Endometrial microvascular endothelial cells (primary cell): Measurements from ENCODE around the gene ASIC4. TPM values are rescaled to one million over a fixed set of nuclear protein-coding genes. Genes with fewer than 3 reads are reported as not detected.

ENCODE experiments used
- in situ Hi-C: cut with HindIII; loops from 2 replicates; pipeline ENCODE4 v1.10.0; 2017; ENCODE audit warnings: low sequenced_read_pairs, low pct_unique_long_range_greater_than_20kb; ENCODE audit errors: inconsistent ontology term
- total RNA-seq: library from RNA; depleted of rRNA; stranded (reverse); fragments of >200 nt; gene quantifications from one replicate; pipeline ENCODE4 v1.2.3, GENCODE V29; 2015; ENCODE audit errors: inconsistent ontology term

Gene ASIC4, protein sequence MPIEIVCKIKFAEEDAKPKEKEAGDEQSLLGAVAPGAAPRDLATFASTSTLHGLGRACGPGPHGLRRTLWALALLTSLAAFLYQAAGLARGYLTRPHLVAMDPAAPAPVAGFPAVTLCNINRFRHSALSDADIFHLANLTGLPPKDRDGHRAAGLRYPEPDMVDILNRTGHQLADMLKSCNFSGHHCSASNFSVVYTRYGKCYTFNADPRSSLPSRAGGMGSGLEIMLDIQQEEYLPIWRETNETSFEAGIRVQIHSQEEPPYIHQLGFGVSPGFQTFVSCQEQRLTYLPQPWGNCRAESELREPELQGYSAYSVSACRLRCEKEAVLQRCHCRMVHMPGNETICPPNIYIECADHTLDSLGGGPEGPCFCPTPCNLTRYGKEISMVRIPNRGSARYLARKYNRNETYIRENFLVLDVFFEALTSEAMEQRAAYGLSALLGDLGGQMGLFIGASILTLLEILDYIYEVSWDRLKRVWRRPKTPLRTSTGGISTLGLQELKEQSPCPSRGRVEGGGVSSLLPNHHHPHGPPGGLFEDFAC
- total RNA-seq, result not detected

DNA sequence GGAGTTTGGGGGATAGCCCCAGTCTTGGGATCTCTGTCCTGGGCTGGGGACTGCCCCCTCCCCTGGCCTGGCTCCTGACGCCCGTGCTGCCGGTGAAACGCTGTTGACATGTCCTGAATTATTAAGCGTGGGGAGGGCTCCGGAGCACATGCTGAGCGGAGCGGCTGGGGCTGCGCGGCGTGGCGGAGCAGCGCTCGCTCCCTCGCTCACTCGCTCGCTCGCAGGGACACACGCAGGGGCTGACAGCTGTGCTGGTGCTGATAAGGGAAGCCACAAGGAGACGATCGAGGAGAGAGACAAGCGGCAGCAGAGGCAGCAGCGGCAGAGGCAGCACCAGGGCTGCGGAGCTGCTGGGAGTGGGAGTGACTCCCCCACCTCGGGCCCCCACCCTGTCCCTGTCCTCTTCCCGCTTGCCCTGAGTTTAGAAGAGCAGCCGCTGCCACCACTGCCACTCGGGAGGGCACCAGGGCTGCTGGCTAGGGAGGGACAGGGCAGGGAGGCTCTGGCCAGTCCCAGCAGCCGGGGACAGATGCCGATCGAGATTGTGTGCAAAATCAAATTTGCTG is at the start of gene ASIC4:
ASIC4 (plus strand) TSS at position 287 of the 566 bp plus-strand sequence; CDS start at position 530, 243 bp downstream.
- in situ Hi-C loops, result no loop called here

DNA sequence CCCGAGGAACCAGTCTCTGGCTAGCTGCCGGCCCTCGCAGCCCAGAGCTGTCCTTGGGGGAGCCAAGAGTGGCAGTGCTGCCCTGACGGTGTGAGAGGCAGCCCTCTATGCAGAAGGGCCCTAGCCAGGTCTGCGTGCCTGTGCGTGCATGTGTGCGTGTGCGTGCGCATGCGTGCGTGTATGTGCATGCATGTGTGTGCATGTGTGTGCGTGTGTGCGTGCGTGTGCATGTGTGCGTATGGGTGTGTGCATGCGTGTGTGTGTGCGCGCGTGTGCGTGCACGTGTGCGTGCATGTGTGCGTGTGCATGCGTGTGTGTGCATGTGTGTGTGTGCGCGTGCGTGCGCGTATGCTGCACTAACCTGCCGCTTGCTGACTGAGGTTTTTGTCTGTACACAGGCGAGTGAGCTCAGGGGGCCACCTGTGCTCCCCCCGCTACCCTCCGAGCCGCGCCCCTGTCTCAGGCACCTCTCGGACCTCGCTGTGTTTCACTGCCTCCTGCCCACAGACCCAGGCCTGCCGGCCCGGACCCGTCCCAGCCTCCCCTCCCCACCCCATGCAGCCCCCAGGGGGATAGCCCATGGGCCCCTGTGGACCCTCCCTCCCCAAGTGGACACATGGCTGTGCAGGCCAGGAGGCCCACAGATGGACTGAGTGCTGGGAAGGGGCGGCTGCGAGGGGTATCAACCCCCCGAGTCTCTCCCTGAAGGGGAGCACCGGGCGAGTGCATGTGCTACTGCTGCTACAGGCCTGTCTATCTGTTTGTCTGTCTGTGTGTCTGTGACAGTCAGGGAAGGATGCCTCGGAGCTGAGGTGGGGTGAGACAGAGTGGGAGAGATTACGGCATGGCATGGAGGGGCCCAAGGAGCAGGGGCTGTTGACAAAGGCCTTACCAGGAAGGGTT is 48.4 kb upstream of the ASIC4 start:
- in situ Hi-C loops, result no loop called here

DNA sequence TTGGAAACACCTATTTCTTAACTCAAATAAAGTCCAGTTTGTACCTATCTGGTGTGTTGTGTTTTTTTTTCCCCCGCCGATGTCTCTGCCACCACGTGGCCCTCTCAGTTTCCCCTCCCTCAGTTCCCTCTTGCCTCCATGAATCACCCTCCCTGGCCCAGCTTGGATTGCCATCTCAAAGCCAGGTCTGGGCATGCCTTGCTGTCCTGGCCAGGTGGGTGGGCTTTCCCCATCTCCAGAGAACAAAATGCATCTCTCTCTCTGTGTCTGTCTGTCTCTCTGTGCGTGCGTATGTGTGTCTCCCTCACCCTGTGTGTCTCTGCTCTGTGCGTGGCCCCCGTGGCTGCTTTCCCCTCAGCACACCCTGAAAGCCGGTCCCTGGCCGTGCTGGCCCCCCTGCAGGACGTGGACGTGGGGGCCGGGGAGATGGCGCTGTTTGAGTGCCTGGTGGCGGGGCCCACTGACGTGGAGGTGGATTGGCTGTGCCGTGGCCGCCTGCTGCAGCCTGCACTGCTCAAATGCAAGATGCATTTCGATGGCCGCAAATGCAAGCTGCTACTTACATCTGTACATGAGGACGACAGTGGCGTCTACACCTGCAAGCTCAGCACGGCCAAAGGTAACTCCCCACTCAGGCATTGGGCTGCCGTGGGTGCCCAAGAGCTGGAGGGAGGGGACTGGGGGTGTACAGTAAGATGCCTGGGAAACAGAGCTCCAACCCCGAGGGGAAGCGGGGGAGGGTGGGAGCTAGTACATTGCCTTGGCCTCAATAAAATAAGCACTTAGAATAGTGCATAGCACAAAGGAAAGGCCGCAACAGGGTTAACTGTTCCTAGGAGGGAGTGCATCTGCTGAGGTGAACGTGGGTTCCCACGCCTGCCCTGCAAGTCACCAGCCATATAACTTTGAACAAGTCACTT is 47.2 kb upstream of the ASIC4 start:
- in situ Hi-C loops, result no loop called here

DNA sequence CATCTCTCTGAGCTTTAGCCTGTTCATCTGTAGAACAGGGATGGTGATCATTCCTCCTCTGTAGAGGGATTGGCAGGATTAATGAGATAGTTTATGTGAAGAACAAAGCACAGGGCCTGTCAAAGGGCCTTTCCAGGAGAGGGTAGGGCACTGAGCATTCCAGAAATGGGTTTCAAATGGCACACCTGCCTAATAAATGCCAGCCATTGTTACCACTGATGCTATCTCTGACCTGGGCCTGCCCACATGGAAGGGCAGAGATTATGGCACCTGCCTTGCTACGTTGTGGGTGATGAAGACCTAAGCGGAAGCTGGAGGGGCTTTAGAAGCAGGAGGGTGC is 46.6 kb upstream of the ASIC4 start:
- in situ Hi-C loops, result no loop called here

DNA sequence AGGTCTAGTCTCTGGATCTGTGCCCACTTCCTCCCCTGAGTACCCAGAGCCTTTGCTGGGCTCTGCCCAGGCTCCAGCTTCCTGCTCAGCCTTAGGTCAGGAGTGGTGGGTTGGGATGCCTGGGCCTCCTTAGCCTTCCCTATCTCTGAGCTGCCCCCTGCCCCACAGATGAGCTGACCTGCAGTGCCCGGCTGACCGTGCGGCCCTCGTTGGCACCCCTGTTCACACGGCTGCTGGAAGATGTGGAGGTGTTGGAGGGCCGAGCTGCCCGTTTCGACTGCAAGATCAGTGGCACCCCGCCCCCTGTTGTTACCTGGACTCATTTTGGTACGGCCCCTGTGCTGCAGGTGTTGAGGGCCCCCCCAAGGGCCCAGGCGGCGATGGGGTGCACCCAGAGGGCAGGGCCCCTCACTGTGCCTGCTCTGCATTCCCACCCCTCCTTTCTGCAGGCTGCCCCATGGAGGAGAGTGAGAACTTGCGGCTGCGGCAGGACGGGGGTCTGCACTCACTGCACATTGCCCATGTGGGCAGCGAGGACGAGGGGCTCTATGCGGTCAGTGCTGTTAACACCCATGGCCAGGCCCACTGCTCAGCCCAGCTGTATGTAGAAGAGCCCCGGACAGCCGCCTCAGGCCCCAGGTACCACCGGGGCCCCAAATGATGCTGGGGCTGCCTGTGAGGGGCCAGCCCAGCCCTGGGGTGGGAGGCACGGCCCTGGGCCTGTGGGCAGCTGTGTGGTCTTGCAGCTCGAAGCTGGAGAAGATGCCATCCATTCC is 45.7 kb upstream of the ASIC4 start:
- in situ Hi-C loops, result no loop called here

DNA sequence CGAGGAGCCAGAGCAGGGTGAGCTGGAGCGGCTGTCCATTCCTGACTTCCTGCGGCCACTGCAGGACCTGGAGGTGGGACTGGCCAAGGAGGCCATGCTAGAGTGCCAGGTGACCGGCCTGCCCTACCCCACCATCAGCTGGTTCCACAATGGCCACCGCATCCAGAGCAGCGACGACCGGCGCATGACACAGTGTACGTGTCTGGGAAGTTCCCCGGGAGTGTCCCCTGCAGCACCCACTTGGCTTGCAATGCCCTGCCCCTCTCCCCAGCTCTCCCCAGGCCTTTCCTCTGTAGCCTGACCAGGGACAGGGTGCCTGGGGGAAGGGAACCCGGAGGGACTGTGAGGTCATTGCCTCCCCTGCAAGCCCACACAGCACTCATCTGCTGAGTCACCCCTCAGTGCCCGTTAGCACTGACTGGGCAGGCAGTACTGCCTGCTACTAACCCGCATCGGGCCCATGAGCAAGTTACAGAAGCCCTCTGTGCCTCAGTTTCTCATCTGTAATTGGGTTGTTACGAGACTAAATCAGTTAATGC is 45.0 kb upstream of the ASIC4 start:
- in situ Hi-C loops, result no loop called here

DNA sequence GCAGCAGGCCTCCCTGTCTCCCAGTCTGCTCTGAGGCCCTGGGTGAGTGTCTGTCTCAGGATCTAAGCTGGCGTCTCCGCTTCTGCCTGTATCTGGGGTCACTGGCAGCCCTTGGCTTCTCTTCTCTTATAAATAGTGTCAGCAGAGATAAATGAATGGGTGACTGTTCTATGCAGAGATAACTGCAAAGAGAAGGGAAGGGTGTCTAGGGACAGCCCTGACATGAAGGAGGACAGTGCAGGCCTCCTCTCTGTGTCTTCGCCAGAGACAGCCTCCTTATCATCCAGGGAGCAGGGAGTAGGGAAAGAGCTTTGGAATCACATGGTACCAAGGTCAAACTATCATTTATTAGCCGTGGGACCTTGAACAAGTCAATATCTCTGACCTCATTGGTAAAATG is 43.9 kb upstream of the ASIC4 start:
- in situ Hi-C loops, result no loop called here

DNA sequence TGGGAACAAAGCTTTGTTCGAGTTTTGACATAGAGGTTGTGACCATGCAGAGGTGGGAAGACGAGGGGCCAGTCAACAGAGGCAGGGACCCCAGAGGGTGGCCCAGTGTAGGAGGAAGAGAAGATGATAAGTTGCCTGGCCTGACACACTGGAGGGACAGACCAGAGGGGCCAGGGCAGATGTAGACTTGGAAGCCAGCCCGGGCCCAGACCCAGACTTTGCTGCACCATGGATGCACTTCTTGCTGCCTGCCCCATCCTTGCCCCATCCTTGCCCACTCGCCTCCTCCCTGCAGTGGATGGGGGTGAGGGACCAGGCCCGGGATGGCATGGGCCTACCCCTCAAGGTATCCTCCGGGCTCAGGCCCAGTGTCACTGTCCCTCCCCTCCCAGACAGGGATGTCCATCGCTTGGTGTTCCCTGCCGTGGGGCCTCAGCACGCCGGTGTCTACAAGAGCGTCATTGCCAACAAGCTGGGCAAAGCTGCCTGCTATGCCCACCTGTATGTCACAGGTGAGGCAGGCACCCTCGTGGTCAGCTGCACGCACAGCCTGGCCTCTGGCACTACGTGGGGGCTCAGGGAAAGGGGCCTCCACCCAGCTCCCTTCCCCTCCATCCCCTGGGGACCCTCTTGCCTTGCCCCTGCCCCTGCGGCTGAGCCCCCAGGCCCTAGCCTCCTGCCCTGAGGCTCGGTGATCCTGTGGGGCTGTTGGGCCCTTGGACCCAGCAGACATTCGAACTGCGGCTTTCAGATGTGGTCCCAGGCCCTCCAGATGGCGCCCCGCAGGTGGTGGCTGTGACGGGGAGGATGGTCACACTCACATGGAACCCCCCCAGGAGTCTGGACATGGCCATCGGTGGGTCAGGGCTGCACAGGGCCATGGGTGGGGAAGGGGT is 42.6 kb upstream of the ASIC4 start:
- in situ Hi-C loops, result no loop called here

DNA sequence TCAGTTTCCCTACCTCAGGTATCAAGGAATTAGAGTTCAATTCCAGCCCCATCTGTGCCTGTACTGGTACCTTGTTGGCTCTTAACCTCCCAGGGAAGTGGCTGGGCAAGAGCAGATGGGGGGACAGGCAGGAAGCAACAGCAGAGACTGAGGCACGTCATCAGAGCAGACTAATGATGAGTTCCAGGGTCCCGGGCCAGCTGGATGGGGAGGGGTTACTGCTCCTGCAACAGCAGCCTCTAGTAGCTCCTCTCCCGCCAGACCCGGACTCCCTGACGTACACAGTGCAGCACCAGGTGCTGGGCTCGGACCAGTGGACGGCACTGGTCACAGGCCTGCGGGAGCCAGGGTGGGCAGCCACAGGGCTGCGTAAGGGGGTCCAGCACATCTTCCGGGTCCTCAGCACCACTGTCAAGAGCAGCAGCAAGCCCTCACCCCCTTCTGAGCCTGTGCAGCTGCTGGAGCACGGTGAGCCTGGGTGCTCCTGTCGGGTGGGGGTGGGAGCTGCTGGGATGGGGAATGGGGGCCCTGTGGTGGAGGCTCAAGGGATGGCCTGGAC is 41.6 kb upstream of the ASIC4 start:
- in situ Hi-C loops, result no loop called here

DNA sequence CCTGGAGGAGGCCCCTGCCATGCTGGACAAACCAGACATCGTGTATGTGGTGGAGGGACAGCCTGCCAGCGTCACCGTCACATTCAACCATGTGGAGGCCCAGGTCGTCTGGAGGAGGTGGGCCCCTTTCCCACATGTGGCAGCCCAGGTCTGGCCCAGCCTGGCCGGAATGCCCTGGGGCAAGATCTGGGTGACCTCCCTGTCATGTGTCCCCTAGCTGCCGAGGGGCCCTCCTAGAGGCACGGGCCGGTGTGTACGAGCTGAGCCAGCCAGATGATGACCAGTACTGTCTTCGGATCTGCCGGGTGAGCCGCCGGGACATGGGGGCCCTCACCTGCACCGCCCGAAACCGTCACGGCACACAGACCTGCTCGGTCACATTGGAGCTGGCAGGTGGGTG is 40.8 kb upstream of the ASIC4 start:
- in situ Hi-C loops, result no loop called here

DNA sequence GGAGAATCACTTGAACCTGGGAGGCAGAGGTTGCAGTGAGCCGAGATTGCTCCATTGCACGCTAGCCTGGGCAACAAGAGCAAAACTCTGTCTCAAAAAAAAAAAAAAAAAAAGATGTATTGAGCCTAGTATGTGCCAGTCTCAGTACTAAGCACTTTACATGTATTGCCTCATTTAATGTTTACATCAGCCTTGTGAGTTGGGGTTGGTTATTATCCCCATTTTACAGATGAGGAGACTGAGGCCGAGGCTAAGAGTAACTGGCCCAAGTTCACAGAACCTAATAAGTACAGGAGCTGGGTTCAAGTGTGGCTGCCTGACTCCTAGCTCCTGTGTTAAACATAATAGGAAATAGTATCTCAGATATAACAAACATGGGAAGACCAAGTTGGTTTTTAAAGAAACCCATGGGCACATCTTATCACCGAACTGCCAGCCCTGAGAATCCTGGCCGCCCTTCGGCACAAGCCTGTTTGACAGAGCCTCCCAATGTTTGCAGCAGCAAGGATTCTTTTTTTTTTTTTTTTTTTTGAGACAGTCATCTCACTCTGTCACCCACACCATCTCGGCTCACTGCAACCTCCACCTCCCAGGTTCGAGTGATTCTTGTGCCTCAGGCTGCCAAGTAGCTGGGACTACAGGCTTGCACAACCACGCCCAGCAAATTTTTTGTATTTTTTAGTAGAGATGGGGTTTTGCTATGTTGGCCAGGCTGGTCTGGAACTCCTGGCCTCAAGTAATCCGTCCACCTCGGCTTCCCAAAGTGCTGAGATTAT is 39.8 kb upstream of the ASIC4 start:
- in situ Hi-C loops, result no loop called here

DNA sequence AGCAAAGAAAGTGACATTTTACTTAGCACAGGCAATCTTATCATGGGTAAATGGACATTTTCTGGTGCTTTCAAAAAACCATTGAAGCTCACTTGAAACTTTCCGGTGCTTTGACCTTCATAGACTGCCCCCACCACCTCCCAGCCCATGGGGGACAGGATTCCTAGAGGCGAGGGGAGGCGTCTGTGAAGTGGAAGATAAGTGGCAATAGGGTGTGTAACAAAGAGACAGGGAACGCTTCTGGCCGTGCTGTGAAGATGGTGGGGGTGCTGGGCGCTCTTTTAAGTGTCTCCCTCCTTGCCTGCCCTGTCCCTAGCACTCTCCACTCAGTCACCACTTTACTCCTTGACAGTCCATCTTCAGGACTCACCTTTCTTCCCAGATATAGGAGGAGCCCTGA is 39.0 kb upstream of the ASIC4 start:
- in situ Hi-C loops, result no loop called here

DNA sequence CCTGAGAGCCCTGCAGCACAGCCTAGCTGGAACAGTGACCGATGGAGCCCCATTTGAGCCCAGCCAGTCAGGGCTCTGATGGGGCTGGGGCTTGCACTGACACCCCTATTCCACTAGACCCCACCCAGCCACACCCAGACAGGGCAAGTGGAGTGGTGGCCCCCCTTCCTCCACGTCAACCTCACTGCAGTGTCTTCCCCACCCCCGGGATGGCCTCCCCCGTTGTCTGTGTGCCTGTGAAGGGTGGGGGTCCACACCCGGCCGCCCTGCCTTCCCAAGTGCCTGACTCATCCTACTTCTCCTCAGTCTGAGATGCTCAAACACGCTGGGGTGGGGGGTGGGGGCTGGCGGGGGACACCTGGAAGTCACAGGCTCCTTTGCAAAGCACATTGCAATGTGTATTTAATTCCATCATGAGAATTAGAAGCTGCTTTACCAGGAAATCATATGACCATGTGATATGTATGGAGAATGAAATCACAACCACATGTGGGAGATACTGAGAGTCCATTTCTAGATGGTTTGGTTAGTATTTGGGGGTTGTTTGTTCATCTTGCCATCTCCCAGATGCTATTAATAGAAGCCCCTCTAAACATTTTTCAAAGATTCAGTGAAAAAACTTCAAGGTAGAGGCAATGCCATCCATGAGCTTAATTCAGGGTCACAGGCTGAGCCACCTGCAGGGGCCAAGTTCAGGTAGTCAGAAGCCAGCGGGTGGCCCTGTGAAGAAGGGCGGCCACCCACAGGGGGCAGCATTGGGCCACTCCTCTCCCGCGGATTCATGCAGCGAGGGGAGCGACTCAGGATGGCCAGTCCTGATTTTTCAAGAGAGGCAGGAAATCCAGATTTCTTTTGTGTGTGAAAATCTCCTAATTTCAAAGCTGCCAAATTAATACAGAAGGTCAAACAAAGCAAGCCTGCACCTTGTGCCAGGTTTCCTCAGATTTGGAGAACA is 38.3 kb upstream of the ASIC4 start:
- in situ Hi-C loops, result no loop called here

DNA sequence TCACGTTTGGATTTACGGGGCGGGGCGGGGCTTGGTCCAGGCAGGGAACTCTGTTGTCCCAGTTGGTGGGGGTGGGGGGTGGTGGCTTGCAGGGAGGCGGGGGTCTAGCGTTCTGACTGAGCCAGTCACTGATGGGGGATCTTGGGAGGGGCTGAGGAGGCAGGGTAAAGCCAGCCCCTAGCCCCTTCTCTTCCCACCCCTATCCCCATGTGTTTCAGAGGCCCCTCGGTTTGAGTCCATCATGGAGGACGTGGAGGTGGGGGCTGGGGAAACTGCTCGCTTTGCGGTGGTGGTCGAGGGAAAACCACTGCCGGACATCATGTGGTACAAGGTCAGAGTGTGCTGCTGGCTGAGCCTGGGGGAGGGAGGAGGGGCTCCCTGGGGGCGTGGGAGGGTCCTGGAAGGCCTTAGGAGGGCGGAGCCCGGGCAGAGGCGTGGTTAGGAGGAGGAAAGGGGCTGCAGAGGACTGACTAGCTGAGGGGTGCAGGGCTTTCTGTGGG is 37.6 kb upstream of the ASIC4 start:
- in situ Hi-C loops, result no loop called here
